Suprapubic skin (tissue), 4 donors: Measurements from ENCODE around the gene PRR33.

Experiments used
- CTCF ChIP-seq, 2 donors: fragments of 200-600 bp in 1 of 2; fragments of 450-650 bp in 1 of 2; sonication (generic) in 1 of 2; IDR thresholded peaks; one replicate each; pipeline ENCODE4 v1.5.1; 2016 to 2019; ENCODE audit warnings: antibody characterized with exemption in 2 of 2, mild to moderate bottlenecking in 1 of 2, moderate library complexity in 1 of 2
- EP300 ChIP-seq: sonication (generic); formaldehyde crosslinking; IDR thresholded peaks from one replicate; pipeline ENCODE4 v1.6.1; 2017; ENCODE audit warnings: antibody characterized with exemption
- POLR2A ChIP-seq, 2 donors: fragments of 450-650 bp; IDR thresholded peaks; one replicate each; pipeline ENCODE4 v1.6.1; 2017; ENCODE audit warnings: antibody characterized with exemption in 2 of 2, mild to moderate bottlenecking in 2 of 2, moderate library complexity in 2 of 2
- POLR2AphosphoS5 ChIP-seq, 3 donors: sonication (generic); formaldehyde crosslinking; IDR thresholded peaks; one replicate each; pipeline ENCODE4 v1.6.1; 2017; ENCODE audit warnings: antibody characterized with exemption in 3 of 3

- TF ChIP-seq CTCF (IDR thresholded peaks at IDR 0.05), result no peak
- no peak for TF ChIP-seq POLR2A (IDR thresholded peaks at IDR 0.05)
- no peak for TF ChIP-seq POLR2AphosphoS5 (IDR thresholded peaks at IDR 0.05)
- no peak for TF ChIP-seq EP300
These were observed 23.5 kb downstream of the PRR33 start for GRCh38 chr11:1868056-1868635.
